MCF 10A (cell line): Measurements from ENCODE around the gene UTP11. TPM values are rescaled to one million over a fixed set of nuclear protein-coding genes. Genes with fewer than 3 reads are reported as not detected.

Experiments used
- BruUV-seq: library from RNA; stranded (reverse); fragments of 400-500 nt; replicated peaks from 2 replicates; lab custom pipeline; 2021; lab: Mats Ljungman, UMichigan
- CTCF ChIA-PET: fragments of 300-600 bp; sonication (Branson Sonifier 250); formaldehyde crosslinking; extraction: SDS; loops from one replicate; lab custom pipeline; 2021; ENCODE audit warnings: antibody characterized with exemption, inconsistent platforms; lab: Yijun Ruan, JAX
- POLR2A ChIA-PET: fragments of 300-600, 350-650 bp; sonication (Branson Sonifier 250); formaldehyde crosslinking; extraction: SDS; loops from one replicate; lab custom pipeline; 2020; ENCODE audit warnings: antibody characterized with exemption, inconsistent platforms; lab: Yijun Ruan, JAX
- DNase-seq: peaks from one replicate; pipeline ENCODE4 v3.0.0-alpha.2; 2018; ENCODE audit not compliant: unreplicated experiment
- H3K27ac Mint-ChIP-seq: one replicate; pipeline ENCODE4 v1.8.0; 2022; ENCODE audit warnings: mild to moderate bottlenecking, low read depth, mixed read lengths; ENCODE audit not compliant: unreplicated experiment
- H3K27me3 Mint-ChIP-seq: one replicate; pipeline ENCODE4 v1.8.0; 2022; ENCODE audit warnings: mixed read lengths; ENCODE audit not compliant: insufficient read depth, unreplicated experiment
- H3K36me3 Mint-ChIP-seq: one replicate; pipeline ENCODE4 v1.8.0; 2022; ENCODE audit warnings: mild to moderate bottlenecking, moderate library complexity, mixed read lengths; ENCODE audit not compliant: insufficient read depth, unreplicated experiment
- H3K4me1 Mint-ChIP-seq: one replicate; pipeline ENCODE4 v1.8.0; 2022; ENCODE audit warnings: mixed read lengths; ENCODE audit not compliant: insufficient read depth, unreplicated experiment
- H3K4me3 Mint-ChIP-seq: one replicate; pipeline ENCODE4 v1.8.0; 2022; ENCODE audit warnings: mild to moderate bottlenecking, moderate library complexity, mixed read lengths; ENCODE audit not compliant: unreplicated experiment
- H3K9me3 Mint-ChIP-seq: one replicate; pipeline ENCODE4 v1.8.0; 2022; ENCODE audit warnings: mixed read lengths; ENCODE audit not compliant: unreplicated experiment
- intact Hi-C: fragments of 100-400 bp; cut with micrococcal nuclease; formaldehyde crosslinking; loops from 2 replicates; pipeline ENCODE4 v1.14.1; 2022
- total RNA-seq: library from RNA; stranded (reverse); gene quantifications from 2 replicates; pipeline ENCODE4 v1.2.3, GENCODE V29; 2022
- TF ChIP-seq, protein P1 (sequence below): fragments of 200-600 bp; IDR thresholded peaks from one replicate; pipeline ENCODE4 v1.8.0; 2022; ENCODE audit warnings: antibody characterized with exemption, mild to moderate bottlenecking; ENCODE audit not compliant: unreplicated experiment

Gene UTP11
- total RNA-seq, 1 experiment from 2014 or later, result 66.5 TPM

DNA sequence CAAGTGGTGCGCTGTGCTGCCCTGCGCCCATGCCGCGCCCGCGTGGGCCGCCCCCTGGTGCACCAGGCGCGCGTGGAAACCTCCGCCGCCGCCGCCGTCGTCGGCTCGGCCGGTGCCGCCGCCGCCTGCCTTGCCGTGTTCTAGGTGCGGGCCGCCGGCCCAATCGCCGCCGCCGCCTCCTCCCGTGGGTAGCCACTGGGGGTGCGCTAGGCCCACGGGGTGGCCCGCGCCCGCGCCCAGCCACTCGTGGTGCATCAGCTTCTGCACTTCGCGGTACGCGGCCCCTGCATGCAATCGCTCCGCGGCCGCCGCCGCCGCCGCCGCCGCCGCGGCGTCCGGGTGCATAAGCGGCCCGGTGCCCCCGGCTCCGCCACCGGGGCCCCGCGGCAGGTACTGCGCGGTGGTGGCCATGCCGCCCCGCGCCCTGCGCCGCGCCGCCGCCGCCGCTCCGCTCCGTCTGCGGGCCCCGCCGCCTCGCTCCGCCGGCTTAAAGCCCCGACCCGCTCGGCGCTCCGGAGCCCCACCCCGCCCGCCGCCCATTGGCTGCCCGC, 33.9 kb downstream of the UTP11 start, which contains the start of gene POU3F1:
TSS of gene POU3F1 (minus strand) at position 461 of the 551 bp plus-strand sequence. CDS start at position 411, 50 bp downstream.
- no TSS peak for BruUV-seq
- peak within 1 kb of the TSS; percentile 76 for H3K4me3 Mint-ChIP-seq
- no peak within 1 kb of the TSS for H3K27ac Mint-ChIP-seq
- intact Hi-C loops, result loop anchor here (5.0 kb wide), 1 partner anchor 106 kb away; no protein-coding TSS in a partner anchor
- no peak for DNase-seq
- TF ChIP-seq, protein P1, sequence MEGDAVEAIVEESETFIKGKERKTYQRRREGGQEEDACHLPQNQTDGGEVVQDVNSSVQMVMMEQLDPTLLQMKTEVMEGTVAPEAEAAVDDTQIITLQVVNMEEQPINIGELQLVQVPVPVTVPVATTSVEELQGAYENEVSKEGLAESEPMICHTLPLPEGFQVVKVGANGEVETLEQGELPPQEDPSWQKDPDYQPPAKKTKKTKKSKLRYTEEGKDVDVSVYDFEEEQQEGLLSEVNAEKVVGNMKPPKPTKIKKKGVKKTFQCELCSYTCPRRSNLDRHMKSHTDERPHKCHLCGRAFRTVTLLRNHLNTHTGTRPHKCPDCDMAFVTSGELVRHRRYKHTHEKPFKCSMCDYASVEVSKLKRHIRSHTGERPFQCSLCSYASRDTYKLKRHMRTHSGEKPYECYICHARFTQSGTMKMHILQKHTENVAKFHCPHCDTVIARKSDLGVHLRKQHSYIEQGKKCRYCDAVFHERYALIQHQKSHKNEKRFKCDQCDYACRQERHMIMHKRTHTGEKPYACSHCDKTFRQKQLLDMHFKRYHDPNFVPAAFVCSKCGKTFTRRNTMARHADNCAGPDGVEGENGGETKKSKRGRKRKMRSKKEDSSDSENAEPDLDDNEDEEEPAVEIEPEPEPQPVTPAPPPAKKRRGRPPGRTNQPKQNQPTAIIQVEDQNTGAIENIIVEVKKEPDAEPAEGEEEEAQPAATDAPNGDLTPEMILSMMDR, result no peak
- H3K36me3 Mint-ChIP-seq, result no peaks in the 10 kb centered on the region
- peaks cover 35% of the 10 kb centered on the region for H3K27me3 Mint-ChIP-seq
- H3K4me1 Mint-ChIP-seq, result no peaks in the 10 kb centered on the region
- POLR2A ChIA-PET, result interaction anchor here (0.9 to 2.0 kb wide), 4 partner anchors 19 to 73 kb away, joined by 3 to 12 read pairs (median 8); partner anchors contain the start of gene UTP11
- CTCF ChIA-PET, result interaction anchor here (0.6 to 1.6 kb wide), 8 partner anchors 10 to 785 kb away, joined by 3 to 8 read pairs (median 3); no protein-coding TSS in a partner anchor
- H3K9me3 Mint-ChIP-seq, result no peaks in the 10 kb centered on the region

DNA sequence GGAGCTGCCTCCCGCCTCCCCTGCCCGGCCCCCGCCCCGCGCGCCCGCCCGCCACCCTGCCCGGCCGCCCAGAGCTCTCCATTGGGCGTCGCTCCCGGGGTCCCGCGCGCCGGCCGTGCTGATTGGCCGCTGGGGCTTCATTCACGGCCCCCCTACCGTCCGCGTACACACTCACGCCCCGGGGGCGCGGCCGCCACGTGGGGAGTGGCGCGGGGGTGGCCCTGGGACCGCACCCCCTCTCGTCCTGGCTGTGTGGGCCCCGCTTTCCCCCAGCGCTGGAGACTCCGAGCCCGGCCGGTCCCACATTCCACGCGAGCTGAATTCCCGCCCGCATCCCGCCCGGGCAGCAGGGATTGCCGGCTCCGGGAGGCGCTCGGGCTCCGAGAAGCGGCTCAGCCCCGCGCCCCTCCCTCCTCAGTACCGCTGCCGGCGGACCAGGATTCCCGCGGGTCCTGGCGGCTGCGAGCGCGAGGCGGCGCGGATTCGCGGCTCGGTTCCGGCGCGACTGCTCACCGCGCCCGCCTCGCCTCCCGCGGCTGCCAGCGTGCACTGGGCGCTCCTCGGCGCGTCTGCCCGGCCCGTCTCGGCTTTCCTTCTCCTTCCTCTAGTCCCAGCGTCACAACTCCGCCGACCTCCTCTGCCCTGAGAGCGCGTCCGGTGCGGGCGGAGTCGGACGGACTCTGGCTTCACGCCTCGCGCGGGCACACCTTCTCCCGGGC, 34.5 kb downstream of the UTP11 start:
- DNase-seq, result peak; percentile 59

DNA sequence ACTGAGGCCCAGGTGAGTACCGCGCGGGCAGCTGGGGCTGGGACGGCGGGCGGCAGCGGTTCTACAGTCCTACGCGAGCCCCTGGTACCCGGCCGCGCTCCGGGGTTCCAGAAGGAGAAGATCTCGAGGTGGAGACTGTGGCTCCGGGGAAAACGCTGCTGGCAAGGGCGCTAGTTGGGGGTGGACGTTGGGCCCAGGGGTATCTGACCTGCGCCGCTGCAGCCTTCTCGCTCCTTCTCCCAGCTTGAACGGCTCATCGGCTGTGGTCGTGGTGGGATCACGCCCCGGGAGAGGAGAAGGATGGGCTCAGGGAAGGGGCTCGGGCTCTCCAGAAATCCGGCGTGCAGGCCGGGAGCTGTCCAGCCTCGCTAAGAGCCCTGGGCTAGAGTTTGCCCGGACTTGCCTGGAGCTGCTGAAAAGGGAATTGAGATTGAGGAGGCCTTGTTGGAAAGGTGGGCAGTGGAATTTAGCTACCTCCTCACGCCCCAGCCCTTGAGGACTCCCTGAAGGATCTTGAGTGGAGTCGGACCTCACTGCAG, 35.1 kb downstream of the UTP11 start:
- Mint-ChIP-seq H3K27me3 (peaks cover 25% of the 10 kb centered on the region), H3K36me3 (no peaks in the 10 kb centered on the region), H3K9me3 (no peaks in the 10 kb centered on the region), H3K4me3 (peak overlapping the region; percentile 76), H3K4me1 (no peaks in the 10 kb centered on the region), H3K27ac (no peak overlapping the region)
- ChIA-PET POLR2A (interaction anchor here (0.8 to 2.0 kb wide), 6 partner anchors 13 to 766 kb away, joined by 3 to 12 read pairs (median 5); partner anchors contain the start of gene UTP11), CTCF (interaction anchor here (0.6 to 1.7 kb wide), 15 partner anchors 9 to 795 kb away, joined by 3 to 8 read pairs (median 3); no protein-coding TSS in a partner anchor)
- TF ChIP-seq, protein P1, result no peak
- intact Hi-C loops, result loop anchor here (5.0 kb wide), 1 partner anchor 105 kb away; no protein-coding TSS in a partner anchor
- no peak for DNase-seq
- TSS peak; percentile 53 for BruUV-seq

More for the DNA sequence above, 34.5 kb downstream of the UTP11 start:
- intact Hi-C loops, result loop anchor here (5.0 kb wide), 1 partner anchor 105 kb away; no protein-coding TSS in a partner anchor
- no peaks in the 10 kb centered on the region for H3K4me1 Mint-ChIP-seq
- H3K27me3 Mint-ChIP-seq, result peaks cover 31% of the 10 kb centered on the region
- TF ChIP-seq, protein P1, result no peak
- ChIA-PET POLR2A (interaction anchor here (0.8 to 2.0 kb wide), 6 partner anchors 15 to 767 kb away, joined by 3 to 12 read pairs (median 5); partner anchors contain the start of gene UTP11), CTCF (interaction anchor here (0.6 to 1.6 kb wide), 15 partner anchors 9 to 795 kb away, joined by 3 to 8 read pairs (median 3); no protein-coding TSS in a partner anchor)
- H3K27ac Mint-ChIP-seq, result no peak overlapping the region
- peak overlapping the region; percentile 76 for H3K4me3 Mint-ChIP-seq
- no peaks in the 10 kb centered on the region for H3K36me3 Mint-ChIP-seq
- BruUV-seq, result no TSS peak
- H3K9me3 Mint-ChIP-seq, result no peaks in the 10 kb centered on the region
